Activated naive CD4-positive, alpha-beta T cell treated with anti-CD3 and anti-CD28 coated beads, Interleukin-2, amount 50 U/mL, for 72 hours (primary cell): ENCODE data around the gene PRKCH. TPM values are rescaled to one million over a fixed set of nuclear protein-coding genes. Genes with fewer than 3 reads are reported as not detected.
"Not testable (repeated sequence)": the region's sequence is repeated elsewhere in the genome, so short reads cannot be mapped to it uniquely, and the experiment has no call there.

Experiments used
- ATAC-seq, 2 donors: fragments of 150-1000 bp; cut with Tn5 transposase; 2 replicates each; pipeline ENCODE4 v1.10.0; 2021; ENCODE audit warnings: mild to moderate bottlenecking in 2 of 2, moderate library complexity in 2 of 2
- DNase-seq, 2 donors: peaks; one replicate each; pipeline ENCODE4 v3.0.0; 2021 to 2022; ENCODE audit warnings: low spot score in 2 of 2
- H3K27ac Mint-ChIP-seq, 2 donors: one replicate each; pipeline ENCODE4 v1.8.0; 2022; ENCODE audit warnings: mild to moderate bottlenecking in 2 of 2, mixed read lengths in 2 of 2
- H3K36me3 Mint-ChIP-seq, 2 donors: one replicate each; pipeline ENCODE4 v1.8.0; 2022; ENCODE audit warnings: mixed read lengths in 2 of 2
- H3K9me3 Mint-ChIP-seq, 2 donors: one replicate each; pipeline ENCODE4 v1.8.0; 2022; ENCODE audit warnings: mixed read lengths in 2 of 2
- total RNA-seq, 2 donors: library from RNA; stranded (reverse); gene quantifications; one replicate each; pipeline ENCODE4 v1.2.3, GENCODE V29; 2022

The PRKCH gene
- total RNA-seq, 2 donors from 2014 or later = 131 to 216 TPM

- Mint-ChIP-seq H3K27ac (peak overlapping the region; percentile 77 to 86), H3K36me3 (peaks cover 0 to 16% of the 10 kb centered on the region in 2 donors), H3K9me3 (no peaks in the 10 kb centered on the region)
- peak; percentile 77 to 81 for ATAC-seq
- DNase-seq = peak in 1 of 2 donors; percentile 36
These were observed 85.3 kb downstream of the PRKCH start for GRCh38 chr14:61406675-61407074.

GRCh38 chr14:61408498-61408897 is 87.1 kb downstream of the PRKCH start:
- Mint-ChIP-seq H3K9me3 (no peaks in the 10 kb centered on the region), H3K27ac (peak overlapping the region in 1 of 2 donors; percentile 77), H3K36me3 (peaks cover 0 to 12% of the 10 kb centered on the region in 2 donors)
- DNase-seq (no peak), ATAC-seq (no peak)

- ATAC-seq = no peak
- Mint-ChIP-seq H3K36me3 (peaks cover 0 to 12% of the 10 kb centered on the region in 2 donors), H3K9me3 (no peaks in the 10 kb centered on the region), H3K27ac (no peak overlapping the region)
- DNase-seq = no peak
These were observed 88.4 kb downstream of the PRKCH start for GRCh38 chr14:61409782-61410181.

- ATAC-seq, H3K9me3 Mint-ChIP-seq, DNase-seq, H3K36me3 Mint-ChIP-seq: not testable (repeated sequence)
- peak overlapping the region in 1 of 2 donors; percentile 79 for H3K27ac Mint-ChIP-seq
These were observed 94.6 kb downstream of the PRKCH start for GRCh38 chr14:61415934-61416333.

GRCh38 chr14:61416591-61416990 is 95.2 kb downstream of the PRKCH start:
- peaks cover 0 to under 1% of the 10 kb centered on the region in 2 donors for H3K36me3 Mint-ChIP-seq

GRCh38 chr14:61417141-61417540 is 95.8 kb downstream of the PRKCH start:
- peak; percentile 16 to 27 for ATAC-seq
- no peaks in the 10 kb centered on the region for H3K9me3 Mint-ChIP-seq
- DNase-seq = no peak
- H3K36me3 Mint-ChIP-seq = peaks cover 0 to under 1% of the 10 kb centered on the region in 2 donors
- H3K27ac Mint-ChIP-seq = peak overlapping the region in 1 of 2 donors; percentile 79

More at GRCh38 chr14:61416591-61416990, 95.2 kb downstream of the PRKCH start:
- peak overlapping the region in 1 of 2 donors; percentile 79 for H3K27ac Mint-ChIP-seq
- no peaks in the 10 kb centered on the region for H3K9me3 Mint-ChIP-seq
- ATAC-seq (peak; percentile 27 to 52), DNase-seq (no peak)

- DNase-seq (no peak), ATAC-seq (no peak)
- H3K27ac Mint-ChIP-seq = peak overlapping the region in 1 of 2 donors; percentile 90
- H3K9me3 Mint-ChIP-seq = no peaks in the 10 kb centered on the region
- peaks cover 0 to 6% of the 10 kb centered on the region in 2 donors for H3K36me3 Mint-ChIP-seq
These were observed 96.6 kb downstream of the PRKCH start for GRCh38 chr14:61417883-61418455.

- Mint-ChIP-seq H3K9me3 (peaks cover 0 to 4% of the 10 kb centered on the region in 2 donors), H3K36me3 (peaks cover 0 to 12% of the 10 kb centered on the region in 2 donors), H3K27ac (peak overlapping the region in 1 of 2 donors; percentile 90)
- ATAC-seq = no peak
- DNase-seq = no peak
These were observed 97.4 kb downstream of the PRKCH start for GRCh38 chr14:61418746-61419145.

GRCh38 chr14:61419201-61419600 is 97.8 kb downstream of the PRKCH start:
- ATAC-seq (no peak), DNase-seq (no peak)
- Mint-ChIP-seq H3K9me3 (peaks cover 0 to 8% of the 10 kb centered on the region in 2 donors), H3K36me3 (peaks cover 0 to 17% of the 10 kb centered on the region in 2 donors), H3K27ac (peak overlapping the region in 1 of 2 donors; percentile 90)

GRCh38 chr14:61420326-61420725 is 98.9 kb downstream of the PRKCH start:
- H3K27ac Mint-ChIP-seq = peak overlapping the region in 1 of 2 donors; percentile 93
- H3K36me3 Mint-ChIP-seq = peaks cover 0 to 26% of the 10 kb centered on the region in 2 donors
- DNase-seq (peak in 1 of 2 donors; percentile 36), ATAC-seq (peak; percentile 51 to 74)
- H3K9me3 Mint-ChIP-seq = peaks cover 0 to 10% of the 10 kb centered on the region in 2 donors

- peaks cover 0 to 37% of the 10 kb centered on the region in 2 donors for H3K36me3 Mint-ChIP-seq
- no peak for DNase-seq
- ATAC-seq = peak; percentile 29 to 37
- peak overlapping the region in 1 of 2 donors; percentile 56 for H3K27ac Mint-ChIP-seq
- peaks cover 0 to 18% of the 10 kb centered on the region in 2 donors for H3K9me3 Mint-ChIP-seq
These were observed 100.0 kb downstream of the PRKCH start for GRCh38 chr14:61421212-61421923.

- ATAC-seq = no peak
- H3K27ac Mint-ChIP-seq = peak overlapping the region in 1 of 2 donors; percentile 18
These were observed 104.7 kb downstream of the PRKCH start for GRCh38 chr14:61426048-61426447.

GRCh38 chr14:61428261-61428660 is 106.9 kb downstream of the PRKCH start:
- H3K9me3 Mint-ChIP-seq = peaks cover 0 to 17% of the 10 kb centered on the region in 2 donors
- DNase-seq (no peak), ATAC-seq (no peak)
- H3K27ac Mint-ChIP-seq = peak overlapping the region in 1 of 2 donors; percentile 80
- H3K36me3 Mint-ChIP-seq = peaks cover 0 to 59% of the 10 kb centered on the region in 2 donors

More at GRCh38 chr14:61426048-61426447, 104.7 kb downstream of the PRKCH start:
- no peak for DNase-seq
- peaks cover 0 to 63% of the 10 kb centered on the region in 2 donors for H3K36me3 Mint-ChIP-seq
- peaks cover 0 to 18% of the 10 kb centered on the region in 2 donors for H3K9me3 Mint-ChIP-seq

GRCh38 chr14:61429316-61429715 is 107.9 kb downstream of the PRKCH start:
- peaks cover 4 to 54% of the 10 kb centered on the region in 2 donors for H3K36me3 Mint-ChIP-seq
- ATAC-seq (no peak), DNase-seq (no peak)
- peak overlapping the region in 1 of 2 donors; percentile 49 for H3K27ac Mint-ChIP-seq
- H3K9me3 Mint-ChIP-seq = peaks cover 0 to 12% of the 10 kb centered on the region in 2 donors

- ATAC-seq = peak in 1 of 2 donors; percentile 19
- Mint-ChIP-seq H3K36me3 (peaks cover 6 to 50% of the 10 kb centered on the region in 2 donors), H3K27ac (peak overlapping the region in 1 of 2 donors; percentile 49)
These were observed 108.8 kb downstream of the PRKCH start for GRCh38 chr14:61430066-61430757.

GRCh38 chr14:61433169-61433568 is 111.8 kb downstream of the PRKCH start:
- H3K27ac Mint-ChIP-seq = peak overlapping the region; percentile 84 to 94
- peaks cover 0 to 5% of the 10 kb centered on the region in 2 donors for H3K9me3 Mint-ChIP-seq
- ATAC-seq = peak; percentile 41 to 43
- no peak for DNase-seq
- peaks cover 6 to 37% of the 10 kb centered on the region in 2 donors for H3K36me3 Mint-ChIP-seq

More at GRCh38 chr14:61430066-61430757, 108.8 kb downstream of the PRKCH start:
- no peak for DNase-seq
- peaks cover 0 to 13% of the 10 kb centered on the region in 2 donors for H3K9me3 Mint-ChIP-seq
